HL-60 (cell line): ENCODE data around the gene CSNK1A1L.

Experiments used
- GABPA ChIP-seq: IDR thresholded peaks from 2 replicates; pipeline ENCODE4 v1.6.1; 2012; ENCODE audit warnings: low read depth
- POLR2AphosphoS5 ChIP-seq: IDR thresholded peaks from 2 replicates; pipeline ENCODE4 v1.6.1; 2012; ENCODE audit warnings: low read depth
- TF ChIP-seq, protein P1 (sequence below): IDR thresholded peaks from one replicate; pipeline ENCODE4 v1.5.1; 2011; ENCODE audit warnings: low read length, control low read depth, inconsistent platforms; ENCODE audit not compliant: insufficient read depth
- TF ChIP-seq, protein P2 (sequence below): IDR thresholded peaks from 2 replicates; pipeline ENCODE4 v1.6.1; 2012; ENCODE audit warnings: low read depth; ENCODE audit not compliant: insufficient replicate concordance

DNA sequence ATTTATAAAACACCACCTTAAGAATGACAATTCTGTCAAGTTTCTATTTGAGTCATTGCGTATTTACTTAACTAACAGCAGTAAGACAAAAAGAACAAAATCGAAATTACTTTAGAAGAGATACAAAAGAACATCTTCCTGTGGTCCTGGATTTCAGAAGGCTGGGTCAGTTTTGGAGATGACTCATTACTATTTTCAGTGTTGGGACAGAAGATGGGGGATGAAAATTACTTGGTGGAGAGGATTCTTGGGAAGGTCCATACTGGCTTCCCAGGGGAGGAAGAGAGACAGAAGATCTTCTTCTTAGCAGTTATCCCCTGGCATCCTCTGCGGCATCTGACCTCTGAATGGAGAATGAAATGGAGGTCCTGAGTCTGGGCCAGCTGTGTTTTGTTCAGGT is 33.5 kb upstream of the CSNK1A1L start:
- TF ChIP-seq, protein P1, sequence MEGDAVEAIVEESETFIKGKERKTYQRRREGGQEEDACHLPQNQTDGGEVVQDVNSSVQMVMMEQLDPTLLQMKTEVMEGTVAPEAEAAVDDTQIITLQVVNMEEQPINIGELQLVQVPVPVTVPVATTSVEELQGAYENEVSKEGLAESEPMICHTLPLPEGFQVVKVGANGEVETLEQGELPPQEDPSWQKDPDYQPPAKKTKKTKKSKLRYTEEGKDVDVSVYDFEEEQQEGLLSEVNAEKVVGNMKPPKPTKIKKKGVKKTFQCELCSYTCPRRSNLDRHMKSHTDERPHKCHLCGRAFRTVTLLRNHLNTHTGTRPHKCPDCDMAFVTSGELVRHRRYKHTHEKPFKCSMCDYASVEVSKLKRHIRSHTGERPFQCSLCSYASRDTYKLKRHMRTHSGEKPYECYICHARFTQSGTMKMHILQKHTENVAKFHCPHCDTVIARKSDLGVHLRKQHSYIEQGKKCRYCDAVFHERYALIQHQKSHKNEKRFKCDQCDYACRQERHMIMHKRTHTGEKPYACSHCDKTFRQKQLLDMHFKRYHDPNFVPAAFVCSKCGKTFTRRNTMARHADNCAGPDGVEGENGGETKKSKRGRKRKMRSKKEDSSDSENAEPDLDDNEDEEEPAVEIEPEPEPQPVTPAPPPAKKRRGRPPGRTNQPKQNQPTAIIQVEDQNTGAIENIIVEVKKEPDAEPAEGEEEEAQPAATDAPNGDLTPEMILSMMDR: no peak
- no peak for TF ChIP-seq GABPA
- TF ChIP-seq POLR2AphosphoS5: no peak
- TF ChIP-seq, protein P2, sequence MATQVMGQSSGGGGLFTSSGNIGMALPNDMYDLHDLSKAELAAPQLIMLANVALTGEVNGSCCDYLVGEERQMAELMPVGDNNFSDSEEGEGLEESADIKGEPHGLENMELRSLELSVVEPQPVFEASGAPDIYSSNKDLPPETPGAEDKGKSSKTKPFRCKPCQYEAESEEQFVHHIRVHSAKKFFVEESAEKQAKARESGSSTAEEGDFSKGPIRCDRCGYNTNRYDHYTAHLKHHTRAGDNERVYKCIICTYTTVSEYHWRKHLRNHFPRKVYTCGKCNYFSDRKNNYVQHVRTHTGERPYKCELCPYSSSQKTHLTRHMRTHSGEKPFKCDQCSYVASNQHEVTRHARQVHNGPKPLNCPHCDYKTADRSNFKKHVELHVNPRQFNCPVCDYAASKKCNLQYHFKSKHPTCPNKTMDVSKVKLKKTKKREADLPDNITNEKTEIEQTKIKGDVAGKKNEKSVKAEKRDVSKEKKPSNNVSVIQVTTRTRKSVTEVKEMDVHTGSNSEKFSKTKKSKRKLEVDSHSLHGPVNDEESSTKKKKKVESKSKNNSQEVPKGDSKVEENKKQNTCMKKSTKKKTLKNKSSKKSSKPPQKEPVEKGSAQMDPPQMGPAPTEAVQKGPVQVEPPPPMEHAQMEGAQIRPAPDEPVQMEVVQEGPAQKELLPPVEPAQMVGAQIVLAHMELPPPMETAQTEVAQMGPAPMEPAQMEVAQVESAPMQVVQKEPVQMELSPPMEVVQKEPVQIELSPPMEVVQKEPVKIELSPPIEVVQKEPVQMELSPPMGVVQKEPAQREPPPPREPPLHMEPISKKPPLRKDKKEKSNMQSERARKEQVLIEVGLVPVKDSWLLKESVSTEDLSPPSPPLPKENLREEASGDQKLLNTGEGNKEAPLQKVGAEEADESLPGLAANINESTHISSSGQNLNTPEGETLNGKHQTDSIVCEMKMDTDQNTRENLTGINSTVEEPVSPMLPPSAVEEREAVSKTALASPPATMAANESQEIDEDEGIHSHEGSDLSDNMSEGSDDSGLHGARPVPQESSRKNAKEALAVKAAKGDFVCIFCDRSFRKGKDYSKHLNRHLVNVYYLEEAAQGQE: no peak
